ENCODE data around the gene PIEZO2.

GRCh38 chr18:11064106-11064505 lies 85.3 kb downstream of the PIEZO2 start:
- no peak for TF ChIP-seq POLR2A (IDR thresholded peaks at IDR 0.05; ENCODE audit: low read depth, low read length)
- TF ChIP-seq TAF1 (IDR thresholded peaks at IDR 0.05; ENCODE audit: borderline replicate concordance, low read depth, low read length) = no peak
- no peak for TF ChIP-seq POLR2AphosphoS5 (IDR thresholded peaks at IDR 0.05; ENCODE audit: low read depth, low read length)

All from GM12892 (cell line).